K562 (cell line): ENCODE data around the gene ABHD16A. TPM values are rescaled to one million over a fixed set of nuclear protein-coding genes. Genes with fewer than 3 reads are reported as not detected.
A peak's percentile ranks its signal among the peaks of the same experiment; 100 is the strongest.

ENCODE experiments used
- ATF2 ChIP-seq: sonication (generic); formaldehyde crosslinking; IDR thresholded peaks from 2 replicates; pipeline ENCODE4 v1.8.1; 2022; ENCODE audit warnings: missing genetic modification reagents
- HDAC2 ChIP-seq: fragments of 450-650 bp; IDR thresholded peaks from 2 replicates; pipeline ENCODE4 v1.6.1; 2016; ENCODE audit warnings: mild to moderate bottlenecking
- ILK ChIP-seq: fragments of 450-650 bp; IDR thresholded peaks from 2 replicates; pipeline ENCODE4 v1.6.1; 2016; ENCODE audit warnings: missing genetic modification characterization, low read depth, mild to moderate bottlenecking, missing compliant biosample characterization, moderate library complexity, borderline replicate concordance
- KAT8 ChIP-seq: fragments of 450-650 bp; IDR thresholded peaks from 2 replicates; pipeline ENCODE4 v1.6.1; 2016; ENCODE audit warnings: low read depth, mild to moderate bottlenecking
- NKRF ChIP-seq: fragments of 450-650 bp; IDR thresholded peaks from 2 replicates; pipeline ENCODE4 v1.6.1; 2016; ENCODE audit warnings: borderline replicate concordance
- PHF20 ChIP-seq: fragments of 450-650 bp; IDR thresholded peaks from 2 replicates; pipeline ENCODE4 v1.6.1; 2018; ENCODE audit not compliant: partially characterized antibody
- PHTF2 ChIP-seq: fragments of 250-450 bp; sonication (Bioruptor Pico); IDR thresholded peaks from 2 replicates; pipeline ENCODE4 v1.5.0; 2021; ENCODE audit warnings: mild to moderate bottlenecking
- POLR2H ChIP-seq: IDR thresholded peaks from 2 replicates; pipeline ENCODE4 v1.6.1; 2016; ENCODE audit warnings: missing genetic modification characterization, low read depth, mild to moderate bottlenecking, control low read depth, missing compliant biosample characterization, moderate library complexity
- SRSF3 ChIP-seq: fragments of 200-400 bp; formaldehyde crosslinking; IDR thresholded peaks from 2 replicates; pipeline ENCODE4 v1.6.1; 2016; ENCODE audit warnings: mild to moderate bottlenecking, low read length, moderate library complexity; ENCODE audit not compliant: insufficient read depth
- TARDBP ChIP-seq: fragments of 450-650 bp; IDR thresholded peaks from 2 replicates; pipeline ENCODE4 v1.6.1; 2016
- TCF7 ChIP-seq: sonication (generic); IDR thresholded peaks from 2 replicates; pipeline ENCODE4 v1.6.1; 2016; ENCODE audit warnings: antibody characterized with exemption, borderline replicate concordance
- ZEB2 ChIP-seq: fragments of 450-650 bp; IDR thresholded peaks from 2 replicates; pipeline ENCODE4 v1.6.1; 2016
- ZNF707 ChIP-seq: fragments of 250-450 bp; sonication (Bioruptor Pico); conservative IDR thresholded peaks from 2 replicates; pipeline ENCODE4 v1.8.0; 2022; ENCODE audit warnings: inconsistent platforms, mild to moderate bottlenecking, moderate library complexity
- ZNF764 ChIP-seq: fragments of 250-450 bp; sonication (Bioruptor Pico); IDR thresholded peaks from 2 replicates; pipeline ENCODE4 v1.4.0; 2020; ENCODE audit warnings: low read depth, mild to moderate bottlenecking, moderate library complexity
- polyA plus RNA-seq, 8 experiments: library from polyadenylated mRNA; depleted of rRNA in 4 of 8; stranded (reverse) in 5 of 8; unstranded in 3 of 8; fragments of >200 nt; fragmentation: Nextera tagmentation in 2 of 8; fragmentation: Illumina TruSeq in 1 of 8; extraction: Ambion mirVana in 2 of 8; extraction: Trizol in 1 of 8; gene quantifications; 2 replicates each; pipeline versions ENCODE4 v1.2.1 to v1.2.3, GENCODE V29; 2011 to 2014; ENCODE audit warnings: inconsistent platforms in 1 of 8, missing spikeins in 1 of 8
- total RNA-seq, 7 experiments: library from RNA; depleted of rRNA in 6 of 7; stranded (reverse); fragments of >200 nt in 6 of 7; fragmentation: Illumina TruSeq in 2 of 7; extraction: Trizol in 2 of 7; gene quantifications; 2 replicates each; pipeline versions ENCODE4 v1.2.1 to v1.2.3, GENCODE V29; 2011 to 2021; ENCODE audit warnings: low replicate concordance in 1 of 7

The ABHD16A gene
- total and polyA plus RNA-seq, 9 of the 15 experiments (the other 6 are each of a cell fraction or from before 2014, with no cell fraction given), result 25.8 to 120 (median 81.6) TPM

GRCh38 chr6:31690231-31691077, 12.7 kb downstream of the ABHD16A start (continued):
- peak; percentile 28 for TF ChIP-seq NKRF
- peak; percentile 30; the same call in 1 of the 2 replicates for TF ChIP-seq PHTF2 (CRISPR knock-in tag)
- no peak for TF ChIP-seq ATF2 (CRISPR knock-in tag)
- TF ChIP-seq ZEB2, result peak; percentile 99
- TF ChIP-seq SRSF3, result no peak
- peak; percentile 95 for TF ChIP-seq HDAC2
- peak; percentile 54; the same call in 1 of the 2 replicates for TF ChIP-seq TARDBP
- TF ChIP-seq KAT8, result no peak
- TF ChIP-seq ZNF707 (CRISPR knock-in tag), result no peak
- no peak for TF ChIP-seq PHF20
- TF ChIP-seq ILK (tag), result no peak; the same call in 1 of the 2 replicates
- TF ChIP-seq ZNF764 (CRISPR knock-in tag), result no peak
- no peak; the same call in 1 of the 2 replicates for TF ChIP-seq POLR2H
- TF ChIP-seq TCF7, result peak; percentile 95
